ENCODE results near the gene COASY.

GRCh38 chr17:42548993-42549755, 12.8 kb upstream of the COASY start:
- no peak for TF ChIP-seq CTCF (IDR thresholded peaks at IDR 0.05)
- no peak for TF ChIP-seq POLR2A (IDR thresholded peaks at IDR 0.05)
